Measurements from ENCODE around the gene OTX1.

- TF ChIP-seq CTCF (IDR thresholded peaks at IDR 0.05): no peak
- TF ChIP-seq ZFX (IDR thresholded peaks at IDR 0.05; ENCODE audit: borderline replicate concordance): no peak
Measured at GRCh38 chr2:63046552-63046951, 4.1 kb upstream of the OTX1 start.
